Immature natural killer cell (primary cell): Measurements from ENCODE around the gene ARID3C. TPM values are rescaled to one million over a fixed set of nuclear protein-coding genes. Genes with fewer than 3 reads are reported as not detected.

Experiments used
- polyA plus RNA-seq, 3 donors: library from polyadenylated mRNA; unstranded; fragments of 300-500 nt; fragmentation: Illumina TruSeq; gene quantifications; one replicate each; pipeline ENCODE4 v1.2.3, GENCODE V29; 2021

Gene ARID3C
- polyA plus RNA-seq, 3 donors from 2014 or later = not detected

Other genes starting within 250 kb of the ARID3C start
- 1 to 10 TPM in 2 of 3 donors, under 1 TPM in 1; 0.25 to 2.6 (median 1.6) TPM for gene FAM219A, start 170.5 kb downstream of the ARID3C start, polyA plus RNA-seq
- gene DNAI1, start 170.3 kb downstream of the ARID3C start, polyA plus RNA-seq = not detected
- gene ENHO, start 106.1 kb downstream of the ARID3C start, polyA plus RNA-seq = 10 to 100 TPM in 1 of 3 donors, 1 to 10 TPM in 1, under 1 TPM in 1; 1.00 to 11.3 (median 9.2) TPM
- not detected for gene CNTFR, start 39.3 kb downstream of the ARID3C start, polyA plus RNA-seq
- gene RPP25L, start 17.0 kb downstream of the ARID3C start, polyA plus RNA-seq = 10 to 100 TPM; 42.3 to 52.0 (median 43.4) TPM
- 100 to 1,000 TPM; 201 to 315 (median 268) TPM for gene DCTN3, start 8.6 kb downstream of the ARID3C start, polyA plus RNA-seq
- gene SIGMAR1, start 8.7 kb upstream of the ARID3C start, polyA plus RNA-seq = 100 to 1,000 TPM in 1 of 3 donors, 10 to 100 TPM in 2; 75.8 to 135 (median 85.2) TPM
- 10 to 100 TPM; 43.7 to 61.2 (median 47.3) TPM for gene GALT, start 17.6 kb upstream of the ARID3C start, polyA plus RNA-seq
- gene IL11RA, start 23.1 kb upstream of the ARID3C start, polyA plus RNA-seq = 10 to 100 TPM in 1 of 3 donors, 1 to 10 TPM in 2; 2.9 to 14.0 (median 5.0) TPM
- gene CCL27, start 33.6 kb upstream of the ARID3C start, polyA plus RNA-seq = not detected
- not detected for gene CCL19, start 62.2 kb upstream of the ARID3C start, polyA plus RNA-seq
- not detected for gene CCL21, start 81.1 kb upstream of the ARID3C start, polyA plus RNA-seq